MM.1S (cell line): ENCODE results near the gene DLAT.

Source experiments
- CTCF ChIP-seq: fragments of 300-600 bp; sonication (generic); IDR thresholded peaks from 2 replicates; pipeline ENCODE4 v1.5.1; 2016; ENCODE audit warnings: antibody characterized with exemption, low read length, mixed read lengths
- EZH2 ChIP-seq: fragments of 300-600 bp; sonication (generic); optimal IDR thresholded peaks from 2 replicates; pipeline ENCODE3; 2017; ENCODE audit warnings: low read depth, mild to moderate bottlenecking, antibody characterized with exemption, low read length, mixed read lengths

- TF ChIP-seq EZH2: no peak
- TF ChIP-seq CTCF: no peak
These were observed 72.7 kb downstream of the DLAT start for GRCh38 chr11:112097734-112098528.
